Measurements from ENCODE around the gene DYNLT2B. TPM values are rescaled to one million over a fixed set of nuclear protein-coding genes. Genes with fewer than 3 reads are reported as not detected.
"Not testable (repeated sequence)": the region's sequence is repeated elsewhere in the genome, so short reads cannot be mapped to it uniquely, and the experiment has no call there.

DYNLT2B gene
- total RNA-seq, 2 experiments from 2014 or later, result 8.8 to 9.5 TPM

DNA sequence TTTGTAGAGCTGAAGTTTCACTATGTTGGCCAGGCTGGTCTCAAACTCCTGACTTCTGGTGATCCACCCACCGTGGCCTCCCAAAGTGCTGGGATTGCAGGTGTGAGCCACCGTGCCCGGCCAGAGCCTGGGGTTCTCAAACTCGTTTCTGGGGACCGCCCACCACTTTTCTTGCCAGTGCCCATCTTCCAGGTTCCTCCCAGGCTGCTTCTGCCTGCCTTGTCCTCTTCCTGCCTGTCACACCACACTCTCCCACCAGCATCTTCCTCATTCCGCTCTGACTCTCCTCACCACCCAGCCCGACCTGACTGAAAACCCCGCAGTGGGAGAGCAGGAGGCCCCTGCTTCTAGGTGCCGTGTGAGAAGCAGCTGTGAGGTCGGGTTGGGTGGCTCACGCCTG lies 3.1 kb upstream of the DYNLT2B start:
- no peak overlapping the region for H3K4me3 Mint-ChIP-seq
- ChIA-PET CTCF (no interaction called here), POLR2A (no interaction called here)

DNA sequence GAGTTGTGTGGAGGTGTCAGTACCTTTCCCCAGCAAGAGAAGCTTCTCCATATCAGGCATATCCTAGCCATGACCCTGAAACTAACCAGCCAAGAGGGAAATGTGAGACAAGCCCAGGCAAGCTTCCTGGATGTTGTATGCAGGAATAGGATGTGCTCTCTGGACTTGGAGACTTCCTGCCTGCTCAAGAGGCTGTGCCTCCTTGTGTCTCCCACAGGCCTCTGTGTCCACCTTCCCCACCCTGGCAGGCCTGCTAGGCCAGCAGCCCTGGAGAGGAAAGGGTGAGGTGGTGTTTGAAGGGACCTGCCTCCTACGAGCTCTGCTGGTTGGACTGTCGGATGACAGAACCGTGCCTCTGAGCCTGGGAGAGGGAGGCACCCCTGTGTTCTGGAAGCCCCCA lies 2.1 kb upstream of the DYNLT2B start:
- Mint-ChIP-seq H3K36me3 (ENCODE audit: low read depth) (no peaks in the 10 kb centered on the region), H3K4me3 (no peak overlapping the region), H3K27ac (no peak overlapping the region), H3K9me3 (no peaks in the 10 kb centered on the region), H3K27me3 (no peaks in the 10 kb centered on the region), H3K4me1 (ENCODE audit: low read depth) (peaks cover 12% of the 10 kb centered on the region)
- ATAC-seq (no peak), DNase-seq (no peak)
- CTCF ChIA-PET, result no interaction called here
- POLR2A ChIA-PET, result interaction anchor here (0.7 kb wide), 1 partner anchor 9 kb away, joined by 3 read pairs; no protein-coding TSS in a partner anchor
- TF ChIP-seq, protein P1, sequence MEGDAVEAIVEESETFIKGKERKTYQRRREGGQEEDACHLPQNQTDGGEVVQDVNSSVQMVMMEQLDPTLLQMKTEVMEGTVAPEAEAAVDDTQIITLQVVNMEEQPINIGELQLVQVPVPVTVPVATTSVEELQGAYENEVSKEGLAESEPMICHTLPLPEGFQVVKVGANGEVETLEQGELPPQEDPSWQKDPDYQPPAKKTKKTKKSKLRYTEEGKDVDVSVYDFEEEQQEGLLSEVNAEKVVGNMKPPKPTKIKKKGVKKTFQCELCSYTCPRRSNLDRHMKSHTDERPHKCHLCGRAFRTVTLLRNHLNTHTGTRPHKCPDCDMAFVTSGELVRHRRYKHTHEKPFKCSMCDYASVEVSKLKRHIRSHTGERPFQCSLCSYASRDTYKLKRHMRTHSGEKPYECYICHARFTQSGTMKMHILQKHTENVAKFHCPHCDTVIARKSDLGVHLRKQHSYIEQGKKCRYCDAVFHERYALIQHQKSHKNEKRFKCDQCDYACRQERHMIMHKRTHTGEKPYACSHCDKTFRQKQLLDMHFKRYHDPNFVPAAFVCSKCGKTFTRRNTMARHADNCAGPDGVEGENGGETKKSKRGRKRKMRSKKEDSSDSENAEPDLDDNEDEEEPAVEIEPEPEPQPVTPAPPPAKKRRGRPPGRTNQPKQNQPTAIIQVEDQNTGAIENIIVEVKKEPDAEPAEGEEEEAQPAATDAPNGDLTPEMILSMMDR (IDR thresholded peaks at IDR 0.05), result no peak
- intact Hi-C loops (cut with micrococcal nuclease), result no loop called here

More for the DNA sequence above, 3.1 kb upstream of the DYNLT2B start:
- intact Hi-C loops (cut with micrococcal nuclease), result no loop called here
- TF ChIP-seq, protein P1 (IDR thresholded peaks at IDR 0.05), result no peak
- DNase-seq (no peak), ATAC-seq (no peak)
- no peaks in the 10 kb centered on the region for H3K9me3 Mint-ChIP-seq
- peaks cover 10% of the 10 kb centered on the region for H3K4me1 Mint-ChIP-seq (ENCODE audit: low read depth)
- no peaks in the 10 kb centered on the region for H3K27me3 Mint-ChIP-seq
- H3K27ac Mint-ChIP-seq, result peak overlapping the region; percentile 57
- H3K36me3 Mint-ChIP-seq (ENCODE audit: low read depth), result no peaks in the 10 kb centered on the region

DNA sequence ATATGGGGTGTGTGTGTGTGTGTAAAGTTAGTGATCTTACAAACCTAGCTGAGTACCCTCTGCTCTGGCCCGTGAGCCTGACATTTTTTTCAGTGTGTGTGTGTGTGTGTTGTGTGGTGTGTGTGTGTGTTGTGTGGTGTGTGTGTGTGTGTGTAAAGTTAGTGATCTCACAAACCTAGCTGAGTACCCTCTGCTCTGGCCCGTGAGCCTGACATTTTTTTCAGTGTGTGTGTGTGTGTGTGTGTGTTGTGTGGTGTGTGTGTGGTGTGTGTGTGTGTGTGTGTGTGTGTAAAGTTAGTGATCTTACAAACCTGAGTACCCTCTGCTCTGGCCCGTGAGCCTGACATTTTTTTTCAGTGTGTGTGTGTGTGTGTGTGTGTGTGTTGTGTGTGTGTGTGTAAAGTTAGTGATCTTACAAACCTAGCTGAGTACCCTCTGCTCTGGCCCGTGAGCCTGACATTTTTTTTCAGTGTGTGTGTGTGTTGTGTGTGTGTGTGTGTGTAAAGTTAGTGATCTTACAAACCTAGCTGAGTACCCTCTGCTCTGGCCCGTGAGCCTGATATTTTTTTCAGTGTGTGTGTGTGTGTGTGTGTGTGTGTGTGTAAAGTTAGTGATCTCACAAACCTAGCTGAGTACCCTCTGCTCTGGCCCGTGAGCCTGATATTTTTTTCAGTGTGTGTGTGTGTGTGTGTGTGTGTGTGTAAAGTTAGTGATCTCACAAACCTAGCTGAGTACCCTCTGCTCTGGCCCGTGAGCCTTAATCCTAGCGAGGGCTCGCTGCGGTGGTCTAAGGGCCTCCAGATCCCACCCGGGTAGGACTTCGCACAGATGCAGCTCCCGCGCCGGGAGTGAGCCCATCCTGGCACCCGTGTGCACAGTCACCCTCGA lies 997 bp downstream of the DYNLT2B start:
- H3K27ac Mint-ChIP-seq, result peak overlapping the region; percentile 95
- not testable (repeated sequence) for H3K27me3 Mint-ChIP-seq; DNase-seq; ATAC-seq; H3K9me3 Mint-ChIP-seq; H3K36me3 Mint-ChIP-seq (ENCODE audit: low read depth)
- H3K4me3 Mint-ChIP-seq, result peak overlapping the region; percentile 92
- peaks cover 12% of the 10 kb centered on the region for H3K4me1 Mint-ChIP-seq (ENCODE audit: low read depth)
- CTCF ChIA-PET, result interaction anchor here (1.2 to 2.5 kb wide), 5 partner anchors 8 to 243 kb away, joined by 3 to 10 read pairs (median 4); no protein-coding TSS in a partner anchor
- POLR2A ChIA-PET, result interaction anchor here (0.6 to 1.7 kb wide), 14 partner anchors 12 to 1645 kb away, joined by 3 to 9 read pairs (median 4); partner anchors contain the start of genes PCYT1A and UBXN7
- intact Hi-C loops (cut with micrococcal nuclease), result loop anchor here (10.0 kb wide), 1 partner anchor 62 kb away; no protein-coding TSS in a partner anchor

DNA sequence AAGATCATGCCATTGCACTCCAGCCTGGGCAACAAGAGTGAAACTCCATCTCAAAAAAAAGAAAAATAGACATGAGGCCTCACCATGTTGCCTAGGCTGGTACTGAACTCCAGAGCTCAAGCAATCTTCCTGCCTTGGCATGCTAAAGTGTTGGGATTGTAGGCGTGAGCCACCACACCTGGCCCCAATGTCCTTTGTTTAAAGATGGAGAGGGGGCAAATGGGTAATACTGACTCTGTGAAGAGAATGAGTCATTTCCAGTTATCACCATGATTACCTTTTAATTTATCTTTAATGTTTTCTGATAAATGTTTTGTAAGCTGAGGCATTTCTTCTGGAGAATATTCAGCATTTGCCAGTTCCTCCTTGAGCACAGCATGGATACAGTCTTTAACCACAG lies 2.2 kb downstream of the DYNLT2B start:
- DNase-seq (no peak), ATAC-seq (no peak)
- no peak overlapping the region for H3K27ac Mint-ChIP-seq
- no peaks in the 10 kb centered on the region for H3K9me3 Mint-ChIP-seq
- TF ChIP-seq, protein P1 (IDR thresholded peaks at IDR 0.05), result no peak
- no peak overlapping the region for H3K4me3 Mint-ChIP-seq
- ChIA-PET POLR2A (interaction anchor here (1.1 kb wide), 1 partner anchor 17 kb away, joined by 4 read pairs; no protein-coding TSS in a partner anchor), CTCF (interaction anchor here (2.5 kb wide), 1 partner anchor 207 kb away, joined by 10 read pairs; no protein-coding TSS in a partner anchor)
- intact Hi-C loops (cut with micrococcal nuclease), result loop anchor here (10.0 kb wide), 1 partner anchor 61 kb away; no protein-coding TSS in a partner anchor
- peaks cover 12% of the 10 kb centered on the region for H3K4me1 Mint-ChIP-seq (ENCODE audit: low read depth)
- H3K27me3 Mint-ChIP-seq, result no peaks in the 10 kb centered on the region
- no peaks in the 10 kb centered on the region for H3K36me3 Mint-ChIP-seq (ENCODE audit: low read depth)

DNA sequence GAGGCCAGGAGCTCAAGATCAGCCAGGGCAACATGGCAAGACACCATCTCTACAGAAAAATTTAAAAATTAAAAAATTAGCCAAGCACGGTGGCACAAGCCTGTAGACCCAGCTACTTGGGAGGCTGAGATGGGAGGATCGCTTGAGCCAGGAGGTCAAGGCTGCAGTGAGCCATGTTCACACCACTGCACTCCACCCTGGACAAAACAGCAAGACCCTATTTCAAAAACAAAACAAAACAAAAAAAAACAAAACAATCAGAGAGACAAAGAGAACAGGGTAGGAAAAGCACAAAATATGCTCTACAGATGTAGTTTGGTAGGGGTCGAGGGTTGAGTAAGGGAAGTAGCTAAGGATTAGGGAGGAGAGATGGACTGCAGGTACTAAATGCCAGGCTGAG lies 3.4 kb downstream of the DYNLT2B start:
- H3K27ac Mint-ChIP-seq, result peak overlapping the region; percentile 7
- intact Hi-C loops (cut with micrococcal nuclease), result loop anchor here (10.0 kb wide), 1 partner anchor 60 kb away; no protein-coding TSS in a partner anchor
- H3K4me3 Mint-ChIP-seq, result no peak overlapping the region
- H3K36me3 Mint-ChIP-seq (ENCODE audit: low read depth), result no peaks in the 10 kb centered on the region
- H3K27me3 Mint-ChIP-seq, result no peaks in the 10 kb centered on the region
- ChIA-PET POLR2A (interaction anchor here (0.6 to 1.1 kb wide), 2 partner anchors 16 to 188 kb away, joined by 3 to 4 read pairs; no protein-coding TSS in a partner anchor), CTCF (interaction anchor here (0.7 to 1.3 kb wide), 2 partner anchors 32 to 159 kb away, joined by 3 to 4 read pairs; no protein-coding TSS in a partner anchor)
- ATAC-seq (no peak), DNase-seq (no peak)
- TF ChIP-seq, protein P1 (IDR thresholded peaks at IDR 0.05), result no peak
- H3K4me1 Mint-ChIP-seq (ENCODE audit: low read depth), result peaks cover 12% of the 10 kb centered on the region
- no peaks in the 10 kb centered on the region for H3K9me3 Mint-ChIP-seq

DNA sequence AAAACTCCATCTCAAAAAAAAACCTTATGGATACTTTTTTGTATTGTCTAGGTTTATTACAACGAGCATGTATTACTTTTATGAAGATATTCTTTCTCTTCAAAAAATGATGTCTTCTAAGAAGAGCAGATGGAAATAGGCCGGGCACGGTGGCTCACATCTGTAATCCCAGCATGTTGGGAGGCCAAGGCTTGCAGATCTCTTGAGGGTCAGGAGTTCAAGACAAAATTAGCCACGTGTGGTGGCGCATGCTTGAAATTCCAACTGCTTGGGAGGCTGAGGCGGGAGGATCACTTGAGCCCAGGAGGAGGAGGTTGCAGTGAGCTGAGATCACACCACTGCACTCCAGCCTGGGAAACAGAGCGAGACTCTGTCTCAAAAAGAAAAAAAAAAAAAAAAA lies 4.0 kb downstream of the DYNLT2B start:
- H3K27ac Mint-ChIP-seq; H3K9me3 Mint-ChIP-seq; H3K27me3 Mint-ChIP-seq; H3K4me1 Mint-ChIP-seq (ENCODE audit: low read depth); H3K36me3 Mint-ChIP-seq (ENCODE audit: low read depth); ATAC-seq; DNase-seq; H3K4me3 Mint-ChIP-seq: not testable (repeated sequence)
- intact Hi-C loops (cut with micrococcal nuclease), result loop anchor here (10.0 kb wide), 1 partner anchor 59 kb away; no protein-coding TSS in a partner anchor
- ChIA-PET CTCF (interaction anchor here (0.7 to 1.3 kb wide), 2 partner anchors 33 to 159 kb away, joined by 3 to 4 read pairs; no protein-coding TSS in a partner anchor), POLR2A (interaction anchor here (0.6 kb wide), 1 partner anchor 189 kb away, joined by 3 read pairs; no protein-coding TSS in a partner anchor)

DNA sequence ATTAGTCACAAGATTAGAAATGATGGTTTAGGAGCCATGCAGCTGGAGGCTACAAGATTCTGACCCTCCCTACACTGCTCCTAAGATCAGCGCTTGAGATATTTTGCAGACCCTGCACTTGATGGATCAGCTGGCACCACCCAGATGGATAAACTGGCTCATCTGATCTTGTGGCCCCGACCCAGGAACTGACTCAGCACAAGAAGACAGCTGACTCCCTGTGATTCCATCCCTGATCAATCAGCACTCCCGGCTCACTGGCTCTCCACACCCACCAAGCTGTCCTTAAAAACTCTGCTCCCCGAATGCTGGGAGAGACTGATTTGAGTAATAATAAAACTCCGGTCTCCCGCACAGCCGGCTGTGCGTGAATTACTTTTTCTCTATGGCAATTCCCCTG lies 15.1 kb downstream of the DYNLT2B start:
- H3K4me1 Mint-ChIP-seq (ENCODE audit: low read depth); DNase-seq; intact Hi-C loops (cut with micrococcal nuclease); ATAC-seq; H3K36me3 Mint-ChIP-seq (ENCODE audit: low read depth); H3K27me3 Mint-ChIP-seq; CTCF ChIA-PET; H3K4me3 Mint-ChIP-seq; H3K27ac Mint-ChIP-seq; H3K9me3 Mint-ChIP-seq; POLR2A ChIA-PET: not testable (repeated sequence)

DNA sequence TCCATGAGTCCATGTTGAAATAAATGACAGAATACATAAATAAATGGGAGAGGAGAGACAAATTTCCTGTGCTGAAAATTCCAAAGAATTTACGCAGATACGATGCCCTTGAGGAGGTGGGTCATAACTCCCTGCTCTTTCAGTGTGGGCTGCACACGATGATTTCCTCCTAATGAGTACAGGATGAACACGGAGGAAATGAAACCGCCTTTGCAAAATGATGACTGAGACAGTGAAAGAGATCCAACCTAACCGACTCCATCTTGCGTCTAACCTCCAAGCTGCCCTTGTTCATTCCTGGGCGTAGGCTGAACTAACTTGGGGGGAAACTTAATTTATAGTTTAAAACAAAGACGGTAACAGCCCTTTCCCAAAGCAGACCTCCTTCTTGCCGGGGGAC lies 15.5 kb downstream of the DYNLT2B start:
- H3K36me3 Mint-ChIP-seq (ENCODE audit: low read depth); H3K4me1 Mint-ChIP-seq (ENCODE audit: low read depth); H3K4me3 Mint-ChIP-seq; CTCF ChIA-PET; DNase-seq; H3K27me3 Mint-ChIP-seq; H3K27ac Mint-ChIP-seq; ATAC-seq; intact Hi-C loops (cut with micrococcal nuclease); POLR2A ChIA-PET; H3K9me3 Mint-ChIP-seq: not testable (repeated sequence)

All from activated CD8-positive, alpha-beta T cell treated with anti-CD3 and anti-CD28 coated beads for 36 hours (primary cell).